Large intestine (tissue), 3 donors: Measurements from ENCODE around the gene TMEM109. TPM values are rescaled to one million over a fixed set of nuclear protein-coding genes. Genes with fewer than 3 reads are reported as not detected.

Experiments used
- DNase-seq, 2 donors: peaks; one replicate each; pipeline versions ENCODE4 v3.0.0 to v3.0.0-alpha.2; 2013
- H3K27ac ChIP-seq: one replicate; pipeline ENCODE4 v1.5.1; 2013; ENCODE audit warnings: low read length
- H3K27me3 ChIP-seq: 2 replicates; pipeline ENCODE4 v1.6.1; 2013; ENCODE audit warnings: low read length; ENCODE audit not compliant: control insufficient read depth, insufficient read depth
- H3K36me3 ChIP-seq: 2 replicates; pipeline ENCODE4 v1.6.1; 2013; ENCODE audit warnings: low read length; ENCODE audit not compliant: control insufficient read depth, insufficient read depth
- H3K4me1 ChIP-seq: one replicate; pipeline ENCODE4 v1.6.1; 2013; ENCODE audit warnings: low read length; ENCODE audit not compliant: control insufficient read depth, insufficient read depth
- H3K4me3 ChIP-seq: one replicate; pipeline ENCODE4 v1.5.1; 2013; ENCODE audit warnings: low read length
- H3K9me3 ChIP-seq: one replicate; pipeline ENCODE4 v1.6.1; 2013; ENCODE audit warnings: mild to moderate bottlenecking, low read depth, low read length, moderate library complexity; ENCODE audit not compliant: control insufficient read depth
- WGBS: methylation state at CpG from one replicate; pipeline ENCODE4 v1.1.5; 2013; ENCODE audit warnings: low lambda C conversion rate; ENCODE audit not compliant: insufficient coverage; 5-methylcytosine and 5-hydroxymethylcytosine counted together
- polyA plus RNA-seq: library from polyadenylated mRNA; unstranded; fragments of 120-200 nt; gene quantifications from one replicate; pipeline ENCODE4 v1.2.1, GENCODE V29; 2013

TMEM109 gene
- polyA plus RNA-seq, 1 donor = 42.2 TPM

DNA sequence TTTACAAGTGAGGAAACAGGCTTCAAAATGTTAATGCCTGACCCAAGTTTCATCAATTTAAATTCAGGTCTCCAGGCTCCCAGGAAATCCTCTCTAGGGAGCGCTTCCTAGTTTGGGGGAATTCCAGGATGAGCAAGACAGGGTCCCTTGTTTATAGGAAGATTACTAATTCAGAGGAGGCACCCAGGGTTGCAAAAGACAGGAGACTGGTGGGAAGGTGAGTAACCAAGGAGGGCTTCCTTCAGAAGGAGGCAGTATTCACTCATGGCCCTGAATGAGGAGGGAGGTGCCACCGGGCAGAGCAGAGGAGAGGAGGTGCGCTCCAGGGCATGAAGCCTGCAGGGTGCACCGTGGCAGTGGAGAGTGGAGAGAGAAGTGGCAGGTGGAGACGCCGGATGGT lies 11.9 kb downstream of the TMEM109 start:
- Histone ChIP-seq H3K27ac (no peak overlapping the region), H3K36me3 (peaks cover 23% of the 10 kb centered on the region), H3K27me3 (peaks cover 9% of the 10 kb centered on the region), H3K9me3 (no peaks in the 10 kb centered on the region), H3K4me3 (no peak overlapping the region), H3K4me1 (peaks cover 22% of the 10 kb centered on the region)
- no CpG with 5 or more reads among the region's 6 CpGs for WGBS
- no peak for DNase-seq

DNA sequence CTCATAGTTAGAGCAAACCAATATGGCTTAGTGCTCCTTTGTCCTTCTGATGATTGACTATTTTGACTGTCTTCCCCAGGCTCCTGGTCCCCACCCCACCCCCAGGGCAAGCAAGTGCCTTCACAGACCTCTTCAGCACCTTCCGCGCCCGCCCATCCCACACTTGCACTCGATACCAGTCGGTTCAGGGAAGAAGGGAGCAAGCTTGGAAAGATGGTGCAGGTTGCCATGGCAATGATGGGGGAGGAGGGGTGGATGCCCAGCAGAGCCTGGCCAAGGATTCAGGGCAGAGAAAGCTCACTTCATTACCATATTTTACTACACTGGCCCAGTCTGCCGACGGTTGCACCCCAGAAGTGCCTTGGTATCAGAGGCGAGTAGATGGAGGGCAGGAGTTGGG lies 12.5 kb downstream of the TMEM109 start:
- no peak overlapping the region for H3K4me3 ChIP-seq
- DNase-seq = no peak
- no peak overlapping the region for H3K27ac ChIP-seq
- H3K9me3 ChIP-seq = no peaks in the 10 kb centered on the region
- peaks cover 9% of the 10 kb centered on the region for H3K27me3 ChIP-seq
- peaks cover 22% of the 10 kb centered on the region for H3K4me1 ChIP-seq
- H3K36me3 ChIP-seq = peaks cover 20% of the 10 kb centered on the region
- no CpG with 5 or more reads among the region's 8 CpGs for WGBS

DNA sequence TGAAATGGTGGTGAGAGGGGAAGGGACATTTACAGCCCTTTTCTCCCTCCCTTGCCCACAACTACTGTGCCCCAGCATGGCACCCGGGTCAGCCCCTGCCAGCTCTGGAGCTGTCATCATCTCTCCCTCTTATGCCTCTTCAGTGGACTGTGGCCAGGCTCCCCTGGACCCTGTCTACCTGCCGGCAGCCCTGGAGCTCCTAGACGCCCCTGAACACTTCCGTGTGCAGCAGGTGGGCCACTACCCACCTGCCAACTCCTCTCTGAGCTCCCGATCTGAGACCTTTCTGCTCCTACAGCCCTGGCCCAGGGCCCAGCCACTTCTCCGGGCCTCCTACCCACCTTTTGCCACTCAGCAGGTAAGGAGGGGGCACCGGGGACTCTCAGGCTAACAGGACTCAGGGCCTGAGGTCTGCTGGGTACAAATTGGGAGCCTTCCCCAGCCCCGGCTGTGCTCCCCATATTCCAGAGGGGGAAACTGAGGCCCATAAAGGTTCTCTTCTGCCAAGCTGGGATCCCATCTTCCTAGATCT lies 13.2 kb downstream of the TMEM109 start:
- Histone ChIP-seq H3K36me3 (peaks cover 19% of the 10 kb centered on the region), H3K4me1 (peaks cover 22% of the 10 kb centered on the region), H3K4me3 (no peak overlapping the region), H3K27me3 (peaks cover 9% of the 10 kb centered on the region), H3K27ac (no peak overlapping the region), H3K9me3 (no peaks in the 10 kb centered on the region)
- DNase-seq = no peak
- no CpG with 5 or more reads among the region's 8 CpGs for WGBS

DNA sequence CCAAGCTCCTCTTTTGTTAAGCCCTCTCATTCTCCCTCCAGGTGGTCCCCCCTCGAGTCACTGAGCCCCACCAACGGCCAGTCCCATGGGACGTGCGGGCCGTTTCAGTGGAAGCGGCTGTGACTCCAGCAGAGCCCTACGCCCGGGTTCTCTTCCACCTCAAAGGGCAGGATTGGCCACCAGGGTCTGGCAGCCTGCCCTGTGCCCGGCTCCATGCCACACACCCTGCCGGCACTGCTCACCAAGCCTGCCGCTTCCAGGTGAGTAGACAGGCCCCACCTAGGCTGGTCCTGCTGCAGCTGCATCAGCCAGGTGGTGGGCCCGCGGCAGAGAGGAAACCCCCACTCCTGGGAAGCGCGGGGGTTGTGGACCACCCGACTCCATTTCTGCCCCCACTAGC lies 13.6 kb downstream of the TMEM109 start:
- H3K4me1 ChIP-seq = peaks cover 22% of the 10 kb centered on the region
- H3K9me3 ChIP-seq = no peaks in the 10 kb centered on the region
- peaks cover 9% of the 10 kb centered on the region for H3K27me3 ChIP-seq
- DNase-seq = no peak
- no peak overlapping the region for H3K27ac ChIP-seq
- H3K36me3 ChIP-seq = peaks cover 16% of the 10 kb centered on the region
- WGBS = no CpG with 5 or more reads among the region's 16 CpGs
- no peak overlapping the region for H3K4me3 ChIP-seq

DNA sequence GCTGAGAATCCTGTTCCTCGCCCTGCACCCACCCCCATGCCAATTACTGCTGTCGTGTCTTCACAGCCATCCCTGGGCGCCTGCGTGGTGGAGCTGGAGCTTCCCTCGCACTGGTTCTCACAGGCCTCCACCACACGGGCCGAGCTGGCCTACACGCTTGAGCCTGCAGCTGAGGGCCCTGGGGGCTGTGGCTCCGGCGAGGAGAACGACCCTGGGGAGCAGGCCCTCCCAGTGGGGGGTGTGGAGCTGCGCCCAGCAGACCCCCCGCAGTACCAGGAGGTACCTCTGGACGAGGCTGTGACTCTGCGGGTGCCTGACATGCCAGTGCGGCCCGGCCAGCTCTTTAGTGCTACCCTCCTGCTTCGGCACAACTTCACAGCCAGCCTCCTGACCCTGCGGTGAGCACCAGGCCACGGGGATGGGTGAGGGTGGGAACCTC lies 14.6 kb downstream of the TMEM109 start:
- Histone ChIP-seq H3K27me3 (peaks cover 9% of the 10 kb centered on the region), H3K9me3 (no peaks in the 10 kb centered on the region)

DNA sequence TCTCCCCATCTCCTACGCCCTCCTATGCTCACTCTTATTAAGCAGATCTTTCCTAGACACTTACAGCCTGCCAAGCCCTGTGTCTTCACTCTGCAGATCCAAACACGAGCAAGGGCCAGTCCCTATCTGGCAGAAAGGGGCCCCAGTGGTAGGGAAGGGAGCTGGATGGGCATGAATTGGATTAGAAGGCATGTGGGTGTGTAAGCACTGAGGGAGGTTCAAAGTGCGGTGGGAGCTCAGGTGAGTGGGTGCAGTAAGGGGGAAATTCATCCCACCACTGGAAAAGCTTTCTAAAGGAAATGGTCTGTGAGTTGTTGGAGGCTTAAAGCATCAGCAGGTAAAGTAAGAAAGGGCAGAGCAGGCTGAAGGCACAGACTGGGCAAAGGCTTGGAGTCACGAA lies 15.8 kb downstream of the TMEM109 start:
- no peak overlapping the region for H3K27ac ChIP-seq
- H3K27me3 ChIP-seq = peaks cover 6% of the 10 kb centered on the region
- H3K4me3 ChIP-seq = no peak overlapping the region
- H3K9me3 ChIP-seq = no peaks in the 10 kb centered on the region
- peaks cover 13% of the 10 kb centered on the region for H3K36me3 ChIP-seq
- H3K4me1 ChIP-seq = peaks cover 17% of the 10 kb centered on the region
- peak in 1 of 2 donors; percentile 66 for DNase-seq
- WGBS = 20% methylated on average over 1 of the region's 4 CpGs

More for the DNA sequence above, 14.6 kb downstream of the TMEM109 start:
- Histone ChIP-seq H3K27ac (no peak overlapping the region), H3K4me3 (no peak overlapping the region), H3K36me3 (peaks cover 13% of the 10 kb centered on the region), H3K4me1 (peaks cover 22% of the 10 kb centered on the region)
- WGBS = no CpG with 5 or more reads among the region's 20 CpGs
- DNase-seq = no peak

DNA sequence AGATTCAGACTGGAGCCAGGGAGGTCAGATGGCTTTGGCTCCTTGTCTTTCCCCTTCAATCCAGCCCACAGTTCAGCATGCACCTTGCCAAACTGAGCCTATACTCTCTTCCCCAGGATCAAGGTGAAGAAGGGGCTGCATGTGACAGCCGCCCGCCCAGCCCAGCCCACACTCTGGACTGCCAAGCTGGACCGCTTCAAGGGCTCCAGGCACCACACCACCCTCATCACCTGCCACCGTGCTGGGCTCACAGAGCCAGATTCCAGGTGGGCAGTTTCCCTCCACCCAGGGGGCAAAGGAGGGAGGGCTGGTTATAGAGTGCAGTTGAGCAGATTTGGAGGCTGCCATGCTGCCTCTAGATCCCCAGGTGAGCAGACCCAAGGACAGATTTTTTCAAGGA lies 16.4 kb downstream of the TMEM109 start:
- H3K36me3 ChIP-seq = peaks cover 15% of the 10 kb centered on the region
- peaks cover under 1% of the 10 kb centered on the region for H3K27me3 ChIP-seq
- peaks cover 11% of the 10 kb centered on the region for H3K4me1 ChIP-seq
- H3K9me3 ChIP-seq = no peaks in the 10 kb centered on the region
- DNase-seq = no peak
- no peak overlapping the region for H3K4me3 ChIP-seq
- no CpG with 5 or more reads among the region's 4 CpGs for WGBS
- H3K27ac ChIP-seq = no peak overlapping the region

DNA sequence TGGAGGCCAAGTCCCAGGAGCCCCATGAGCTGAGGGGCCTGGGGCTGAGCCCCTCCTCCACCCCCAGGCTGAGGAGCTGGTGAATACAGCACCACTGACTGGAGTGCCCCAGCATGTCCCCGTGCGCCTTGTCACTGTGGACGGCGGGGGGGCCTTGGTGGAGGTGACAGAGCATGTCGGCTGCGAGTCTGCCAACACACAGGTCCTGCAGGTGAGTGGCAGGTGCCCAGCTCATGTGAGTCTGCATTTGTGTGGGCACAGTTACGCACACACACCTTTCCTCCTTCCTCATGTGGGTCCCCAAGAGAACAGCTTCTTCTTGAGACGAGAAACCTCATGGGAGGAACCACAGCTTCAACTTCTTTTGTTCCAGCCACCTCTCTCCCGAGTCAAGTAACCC lies 18.0 kb downstream of the TMEM109 start:
- no CpG with 5 or more reads among the region's 9 CpGs for WGBS
- no peak overlapping the region for H3K4me3 ChIP-seq
- no peaks in the 10 kb centered on the region for H3K9me3 ChIP-seq
- no peaks in the 10 kb centered on the region for H3K27me3 ChIP-seq
- DNase-seq = no peak
- peaks cover 11% of the 10 kb centered on the region for H3K4me1 ChIP-seq
- peaks cover 15% of the 10 kb centered on the region for H3K36me3 ChIP-seq
- no peak overlapping the region for H3K27ac ChIP-seq

DNA sequence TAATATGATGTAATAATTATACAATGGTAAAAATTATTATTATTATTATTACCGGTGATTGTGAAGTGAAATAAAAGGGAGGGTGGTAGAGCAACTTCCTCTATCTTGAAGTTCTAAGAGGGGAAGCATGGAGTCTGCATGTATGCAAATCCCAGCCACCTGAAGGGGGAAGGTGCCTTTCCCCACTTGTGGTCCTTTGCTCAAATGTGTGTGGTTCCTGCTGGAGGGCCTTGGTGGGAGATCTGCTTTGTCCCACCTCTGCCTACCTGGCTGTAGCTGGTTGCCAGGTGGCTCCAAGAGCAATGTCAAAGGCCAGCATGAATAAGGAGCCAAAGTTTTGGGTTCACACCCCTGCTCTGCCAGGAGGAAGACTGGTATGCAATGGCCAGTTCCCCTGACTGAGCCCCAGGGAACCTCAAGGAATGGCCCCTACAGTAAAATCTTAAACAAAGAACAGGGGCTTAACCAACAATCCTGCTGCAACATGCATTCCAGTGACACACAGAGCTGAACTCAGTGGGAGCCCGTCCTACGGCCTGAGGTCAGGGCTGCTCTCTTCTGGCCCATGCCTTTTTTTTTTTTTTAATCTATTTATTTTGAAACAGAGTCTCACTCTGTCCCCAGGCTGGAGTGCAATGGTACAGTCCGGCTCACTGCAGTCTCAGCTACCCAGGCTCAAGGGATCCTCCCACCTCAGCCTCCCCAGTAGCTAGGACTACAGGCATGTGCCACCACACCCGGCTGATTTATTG lies 18.8 kb downstream of the TMEM109 start:
- H3K36me3 ChIP-seq = peaks cover 15% of the 10 kb centered on the region
- H3K4me1 ChIP-seq = peaks cover 11% of the 10 kb centered on the region
- no peaks in the 10 kb centered on the region for H3K27me3 ChIP-seq
- H3K27ac ChIP-seq = no peak overlapping the region
- no CpG with 5 or more reads among the region's 5 CpGs for WGBS
- no peak overlapping the region for H3K4me3 ChIP-seq
- DNase-seq = no peak
- no peaks in the 10 kb centered on the region for H3K9me3 ChIP-seq

DNA sequence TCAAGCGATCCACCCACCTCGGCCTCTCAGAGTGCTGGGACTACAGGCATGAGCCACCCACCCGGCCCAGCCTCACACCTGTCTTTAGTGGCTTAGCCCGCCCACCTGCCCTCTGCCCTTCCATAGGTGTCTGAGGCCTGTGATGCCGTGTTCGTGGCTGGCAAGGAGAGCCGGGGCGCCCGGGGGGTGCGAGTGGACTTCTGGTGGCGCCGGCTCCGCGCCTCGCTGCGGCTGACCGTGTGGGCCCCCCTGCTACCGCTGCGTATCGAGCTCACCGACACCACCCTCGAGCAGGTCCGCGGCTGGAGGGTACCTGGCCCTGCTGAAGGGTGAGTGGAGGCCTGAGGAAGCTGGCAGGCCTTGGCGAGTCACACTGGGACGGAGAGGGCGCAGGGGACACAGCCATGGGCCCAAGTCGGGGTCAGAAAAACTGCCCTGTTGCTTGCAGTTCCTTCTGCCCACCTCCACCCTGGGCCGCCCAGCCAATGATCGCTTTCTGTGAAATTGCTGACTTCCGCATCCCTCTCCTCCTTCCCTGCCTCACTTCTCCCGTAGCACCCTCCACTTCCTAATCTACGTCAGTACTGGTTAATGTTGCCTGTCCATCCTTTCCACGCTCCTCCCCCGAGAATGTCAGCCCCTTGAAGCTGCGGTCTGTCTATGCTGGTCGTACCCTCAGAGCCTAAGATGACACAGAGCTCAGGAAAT lies 19.6 kb downstream of the TMEM109 start:
- WGBS = no CpG with 5 or more reads among the region's 37 CpGs
- no peak for DNase-seq
- Histone ChIP-seq H3K4me1 (peaks cover 11% of the 10 kb centered on the region), H3K9me3 (no peaks in the 10 kb centered on the region), H3K36me3 (peaks cover 14% of the 10 kb centered on the region), H3K4me3 (no peak overlapping the region), H3K27me3 (no peaks in the 10 kb centered on the region), H3K27ac (no peak overlapping the region)
